Smooth muscle cell (in vitro differentiated cells): ENCODE results near the gene ING1. TPM values are rescaled to one million over a fixed set of nuclear protein-coding genes. Genes with fewer than 3 reads are reported as not detected.

Source experiments
- DNase-seq: peaks from one replicate; lab custom pipeline; 2025; ENCODE audit not compliant: unreplicated experiment; lab: John Stamatoyannopoulos, UW
- H2AFZ ChIP-seq: fragments of 200-600 bp; sonication (generic); 2 replicates; pipeline ENCODE4 v1.6.0; 2016; ENCODE audit warnings: antibody characterized with exemption, low read depth, mild to moderate bottlenecking
- H3F3A ChIP-seq: fragments of 200-600 bp; sonication (generic); 2 replicates; pipeline ENCODE4 v1.6.0; 2017; ENCODE audit warnings: antibody characterized with exemption, low read depth
- H3K27ac ChIP-seq: fragments of 200-600 bp; sonication (generic); 2 replicates; pipeline ENCODE4 v1.5.1; 2016; ENCODE audit warnings: low read depth, mild to moderate bottlenecking
- H3K27me3 ChIP-seq: fragments of 200-600 bp; sonication (generic); 2 replicates; pipeline ENCODE4 v1.6.1; 2016; ENCODE audit warnings: low read depth, mild to moderate bottlenecking
- H3K36me3 ChIP-seq: fragments of 200-600 bp; sonication (generic); 2 replicates; pipeline ENCODE4 v1.5.1; 2016; ENCODE audit warnings: low read depth
- H3K4me1 ChIP-seq: fragments of 200-600 bp; sonication (generic); 2 replicates; pipeline ENCODE4 v1.5.1; 2016; ENCODE audit warnings: low read depth
- H3K4me2 ChIP-seq: fragments of 200-600 bp; sonication (generic); 2 replicates; pipeline ENCODE4 v1.6.0; 2016; ENCODE audit warnings: mild to moderate bottlenecking
- H3K4me3 ChIP-seq: fragments of 200-600 bp; sonication (generic); 2 replicates; pipeline ENCODE4 v1.5.1; 2016; ENCODE audit warnings: mild to moderate bottlenecking
- H3K79me2 ChIP-seq: fragments of 200-600 bp; sonication (generic); 2 replicates; pipeline ENCODE4 v1.6.0; 2016; ENCODE audit warnings: low read depth, mild to moderate bottlenecking
- H3K9ac ChIP-seq: fragments of 200-600 bp; sonication (generic); 2 replicates; pipeline ENCODE4 v1.6.0; 2016; ENCODE audit warnings: low read depth
- H3K9me3 ChIP-seq: fragments of 200-600 bp; sonication (generic); replicated peaks from 2 replicates; pipeline ENCODE4 v1.5.1; 2016; ENCODE audit warnings: low read depth
- H4K20me1 ChIP-seq: fragments of 200-600 bp; sonication (generic); 2 replicates; pipeline ENCODE4 v1.6.0; 2016; ENCODE audit warnings: low read depth
- CTCF ChIP-seq: fragments of 200-600 bp; sonication (generic); IDR thresholded peaks from 2 replicates; pipeline ENCODE4 v1.5.1; 2017; ENCODE audit warnings: borderline replicate concordance, mild to moderate bottlenecking, antibody characterized with exemption; ENCODE audit not compliant: insufficient read depth, poor library complexity, severe bottlenecking
- WGBS: methylation state at CpG from one replicate; pipeline ENCODE4 v1.1.7; 2016; ENCODE audit warnings: low lambda C conversion rate; 5-methylcytosine and 5-hydroxymethylcytosine counted together
- polyA plus RNA-seq: library from polyadenylated mRNA; unstranded; fragments of >200 nt; fragmentation: Nextera tagmentation; extraction: Ambion mirVana; gene quantifications from 2 replicates; pipeline ENCODE4 v1.2.1, GENCODE V29; 2016
- total RNA-seq: library from RNA; depleted of rRNA; stranded (reverse); fragments of >200 nt; gene quantifications from 2 replicates; pipeline ENCODE4 v1.2.3, GENCODE V29; 2014

ING1 gene
- total and polyA plus RNA-seq, 2 experiments from 2014 or later = 13.8 to 29.3 TPM

- Histone ChIP-seq H3K36me3 (no peaks in the 10 kb centered on the region), H3K79me2 (peaks cover 20% of the 10 kb centered on the region), H3K9ac (no peak overlapping the region)
Measured at GRCh38 chr13:110696776-110697175, 16.7 kb upstream of the ING1 start.

DNA sequence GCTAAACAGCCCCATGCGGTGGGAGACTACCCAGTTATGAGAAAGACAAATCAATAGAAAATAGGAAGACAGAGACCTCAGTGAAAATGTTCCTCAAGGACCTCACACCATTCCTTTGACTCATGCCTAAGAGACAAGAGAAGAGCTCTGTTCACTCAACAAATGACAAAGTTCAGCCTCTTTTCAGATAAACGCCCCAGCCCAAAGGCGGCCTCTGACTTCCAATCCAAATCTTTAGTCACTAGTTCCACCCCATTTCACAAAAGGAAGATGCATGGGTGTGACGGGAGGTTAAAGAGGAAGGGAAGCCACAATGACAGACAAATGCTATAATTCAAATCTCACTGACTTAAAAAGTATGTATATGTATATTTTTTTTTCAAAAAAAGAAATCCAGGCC, 15.7 kb upstream of the ING1 start:
- no peaks in the 10 kb centered on the region for H3K36me3 ChIP-seq
- no peak for TF ChIP-seq CTCF
- H3K4me3 ChIP-seq = no peak overlapping the region
- no peak overlapping the region for H2AFZ ChIP-seq
- H3K27ac ChIP-seq = no peak overlapping the region
- H3K4me1 ChIP-seq = no peaks in the 10 kb centered on the region
- no peak overlapping the region for H3K4me2 ChIP-seq
- H3K79me2 ChIP-seq = peaks cover 26% of the 10 kb centered on the region
- no peak overlapping the region for H3K9ac ChIP-seq
- H3K27me3 ChIP-seq = no peaks in the 10 kb centered on the region
- H3K9me3 ChIP-seq = no peaks in the 10 kb centered on the region
- H4K20me1 ChIP-seq = peaks cover 36% of the 10 kb centered on the region
- WGBS = 97% methylated on average over 4 of the region's 4 CpGs
- H3F3A ChIP-seq = no peaks in the 10 kb centered on the region
- no peak for DNase-seq

More at GRCh38 chr13:110696776-110697175, 16.7 kb upstream of the ING1 start:
- Histone ChIP-seq H3K27me3 (no peaks in the 10 kb centered on the region), H2AFZ (no peak overlapping the region), H3F3A (no peaks in the 10 kb centered on the region), H3K4me1 (no peaks in the 10 kb centered on the region), H3K4me2 (no peak overlapping the region), H3K9me3 (no peaks in the 10 kb centered on the region), H4K20me1 (peaks cover 28% of the 10 kb centered on the region), H3K27ac (no peak overlapping the region), H3K4me3 (no peak overlapping the region)
- DNase-seq = no peak
- WGBS = 93% methylated on average over 10 of the region's 10 CpGs
- no peak for TF ChIP-seq CTCF

- no peak overlapping the region for H3K9ac ChIP-seq
- no peak overlapping the region for H3K4me2 ChIP-seq
- no peaks in the 10 kb centered on the region for H3K4me1 ChIP-seq
- H3K9me3 ChIP-seq = no peaks in the 10 kb centered on the region
- H3K36me3 ChIP-seq = no peaks in the 10 kb centered on the region
- no peak for DNase-seq
- no peak for TF ChIP-seq CTCF
- 96% methylated on average over 4 of the region's 4 CpGs for WGBS
- no peak overlapping the region for H2AFZ ChIP-seq
- H3F3A ChIP-seq = no peaks in the 10 kb centered on the region
- H3K27ac ChIP-seq = no peak overlapping the region
- peaks cover 35% of the 10 kb centered on the region for H3K79me2 ChIP-seq
- H4K20me1 ChIP-seq = peaks cover 42% of the 10 kb centered on the region
- H3K27me3 ChIP-seq = no peaks in the 10 kb centered on the region
- no peak overlapping the region for H3K4me3 ChIP-seq
Measured at GRCh38 chr13:110698689-110699088, 14.8 kb upstream of the ING1 start.
